ENCODE measurements around the gene PARN.

The PARN gene

DNA sequence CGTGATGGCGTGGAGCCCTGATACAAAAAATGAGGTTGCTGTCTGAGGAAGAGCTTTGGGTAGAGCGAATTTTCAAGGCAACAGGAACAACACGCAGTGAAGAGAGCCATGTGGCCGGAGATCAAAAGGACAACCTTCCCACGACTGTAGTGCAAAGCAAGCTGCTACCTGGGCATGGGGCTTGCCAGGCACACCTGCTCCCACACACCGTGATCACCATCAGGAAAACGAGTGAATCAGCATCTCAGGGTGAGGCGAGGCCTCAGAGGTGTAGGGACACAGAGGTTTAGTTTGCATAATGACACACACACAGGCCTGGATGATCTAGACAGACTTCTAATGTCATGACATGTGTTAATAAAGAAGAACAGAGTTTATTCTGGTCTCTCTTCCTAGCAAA is 65.7 kb downstream of the PARN start:
- no peak for DNase-seq (ENCODE audit: low read depth, low spot score)
- TF ChIP-seq CTCF (IDR thresholded peaks at IDR 0.05; ENCODE audit: low read depth, low read length): no peak
- no peak overlapping the region for H3K4me3 ChIP-seq (ENCODE audit: low read depth, low read length)
- in situ Hi-C loops (cut with HindIII; ENCODE audit: low sequenced_read_pairs): no loop called here

DNA sequence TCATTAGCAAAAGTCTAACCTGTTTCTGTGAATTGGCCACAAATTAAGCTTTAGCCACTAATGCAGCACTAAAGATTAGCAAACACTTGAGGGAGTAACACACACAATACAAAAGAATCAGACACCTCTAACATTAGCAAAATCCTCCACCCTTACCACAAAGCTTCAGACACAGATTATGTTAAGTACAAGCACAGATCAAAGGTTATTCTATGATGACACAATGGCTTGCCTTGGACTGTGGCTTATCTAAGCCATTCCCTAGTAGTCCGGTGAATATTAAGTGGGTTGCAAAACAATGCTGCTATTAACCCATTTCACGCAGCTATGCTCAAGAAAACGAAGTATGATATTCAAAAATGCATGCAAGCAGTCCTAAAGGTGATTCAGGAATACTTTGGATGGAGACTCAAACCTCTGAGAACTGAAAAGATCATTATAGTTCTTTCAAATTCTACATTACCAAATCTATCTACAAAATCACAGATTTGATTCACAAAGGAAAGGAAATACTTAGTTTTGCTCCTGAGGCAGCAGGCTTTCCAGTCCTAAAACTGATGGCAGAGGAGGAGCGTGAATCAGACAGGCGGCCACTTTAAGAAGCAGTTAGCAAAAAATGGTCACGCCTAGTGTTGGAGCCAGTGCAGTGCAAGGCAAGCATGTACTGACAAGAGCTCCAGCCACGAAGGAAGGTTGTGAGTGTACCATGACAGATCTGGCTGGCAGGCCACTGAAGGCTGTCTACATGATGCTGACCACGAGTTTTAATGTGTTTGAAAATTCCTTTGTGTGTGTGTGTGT is 67.2 kb downstream of the PARN start:
- no peak for DNase-seq (ENCODE audit: low read depth, low spot score)
- no peak for TF ChIP-seq CTCF (IDR thresholded peaks at IDR 0.05; ENCODE audit: low read depth, low read length)
- H3K4me3 ChIP-seq (ENCODE audit: low read depth, low read length): no peak overlapping the region
- in situ Hi-C loops (cut with HindIII; ENCODE audit: low sequenced_read_pairs): no loop called here

- no peak for TF ChIP-seq CTCF (IDR thresholded peaks at IDR 0.05; ENCODE audit: low read depth, low read length)
- in situ Hi-C loops (cut with HindIII; ENCODE audit: low sequenced_read_pairs): no loop called here
- no peak for DNase-seq (ENCODE audit: low read depth, low spot score)
- no peak overlapping the region for H3K4me3 ChIP-seq (ENCODE audit: low read depth, low read length)
Measured at GRCh38 chr16:14560523-14560922, 69.5 kb downstream of the PARN start.

DNA sequence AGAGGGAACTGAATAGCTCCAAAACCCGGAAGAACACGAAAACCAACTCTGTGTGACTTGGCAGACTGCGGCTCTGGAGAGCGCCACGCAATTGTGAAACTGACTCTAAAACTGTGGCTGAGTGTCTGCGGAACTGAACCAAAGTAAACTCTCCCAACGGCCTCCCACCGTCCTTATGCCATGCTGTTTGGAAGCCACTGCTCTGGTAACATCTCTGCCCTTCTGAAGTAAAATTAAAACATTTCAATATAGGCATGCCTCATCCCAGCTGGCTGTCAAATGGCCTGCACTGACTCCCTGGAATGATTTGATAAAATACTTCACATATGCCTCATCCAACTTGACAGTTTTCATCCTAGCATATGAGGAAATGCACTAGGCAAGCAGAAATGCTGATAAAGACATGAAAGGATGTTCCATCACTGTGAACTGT is 70.2 kb downstream of the PARN start:
- DNase-seq (ENCODE audit: low read depth, low spot score): no peak
- H3K4me3 ChIP-seq (ENCODE audit: low read depth, low read length): no peak overlapping the region
- TF ChIP-seq CTCF (IDR thresholded peaks at IDR 0.05; ENCODE audit: low read depth, low read length): no peak
- in situ Hi-C loops (cut with HindIII; ENCODE audit: low sequenced_read_pairs): no loop called here

GRCh38 chr16:14553447-14553846 is 76.6 kb downstream of the PARN start:
- H3K4me3 ChIP-seq (ENCODE audit: low read depth, low read length): no peak overlapping the region
- TF ChIP-seq CTCF (IDR thresholded peaks at IDR 0.05; ENCODE audit: low read depth, low read length): no peak
- in situ Hi-C loops (cut with HindIII; ENCODE audit: low sequenced_read_pairs): no loop called here
- no peak for DNase-seq (ENCODE audit: low read depth, low spot score)

GRCh38 chr16:14549789-14550153 is 80.3 kb downstream of the PARN start:
- no peak overlapping the region for H3K4me3 ChIP-seq (ENCODE audit: low read depth, low read length)
- TF ChIP-seq CTCF (IDR thresholded peaks at IDR 0.05; ENCODE audit: low read depth, low read length): no peak
- in situ Hi-C loops (cut with HindIII; ENCODE audit: low sequenced_read_pairs): no loop called here
- DNase-seq (ENCODE audit: low read depth, low spot score): no peak

Data from astrocyte of the spinal cord (primary cell).